Hematopoietic multipotent progenitor cell treated with erythropoietin and hydrocortisone succinate and interleukin-3 and kit ligand, for 8 days (in vitro differentiated cells): ENCODE data around the gene FMN2.
"Not testable (repeated sequence)": the region's sequence is repeated elsewhere in the genome, so short reads cannot be mapped to it uniquely, and the experiment has no call there.

ENCODE experiments used
- DNase-seq: peaks from one replicate; pipeline ENCODE4 v3.0.0-alpha.2; 2015

Gene FMN2

DNA sequence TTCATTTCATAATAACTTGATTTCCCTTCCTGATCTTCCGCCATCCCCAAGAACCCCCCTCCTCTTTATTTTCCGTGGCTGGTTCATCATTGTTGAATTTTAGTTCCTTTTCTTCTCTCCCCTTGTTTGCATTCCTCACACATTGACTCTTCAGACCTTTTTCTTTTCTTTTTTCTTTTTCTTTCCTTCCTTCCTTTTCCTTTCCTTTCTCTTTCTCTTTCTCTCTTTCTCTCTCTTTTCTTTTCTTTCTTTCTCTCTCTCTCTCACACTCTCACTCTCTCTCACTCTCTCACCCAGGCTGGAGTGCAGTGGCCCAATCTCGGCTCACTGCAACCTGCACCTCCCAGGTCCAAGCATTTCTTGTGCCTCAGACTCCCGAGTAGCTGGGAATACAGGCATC lies 231.3 kb downstream of the FMN2 start:
- no peak for DNase-seq

DNA sequence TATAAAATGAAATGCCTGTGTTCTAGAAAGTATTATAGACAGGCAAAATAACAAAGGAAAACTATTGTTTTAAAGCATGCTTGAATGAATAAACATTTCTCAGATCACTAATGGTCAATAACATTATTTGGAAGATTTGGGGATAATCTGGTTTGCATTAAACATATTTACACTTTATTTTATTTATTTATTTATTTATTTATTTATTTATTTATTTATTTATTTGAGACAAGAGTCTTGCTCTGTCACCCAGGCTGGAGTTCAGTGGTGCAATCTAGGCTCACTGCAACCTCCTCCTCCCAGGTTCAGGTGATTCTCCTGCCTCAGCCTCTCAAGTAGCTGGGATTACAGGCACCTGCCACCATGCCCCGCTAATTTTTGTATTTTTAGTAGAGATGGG lies 236.7 kb downstream of the FMN2 start:
- DNase-seq, result not testable (repeated sequence)

DNA sequence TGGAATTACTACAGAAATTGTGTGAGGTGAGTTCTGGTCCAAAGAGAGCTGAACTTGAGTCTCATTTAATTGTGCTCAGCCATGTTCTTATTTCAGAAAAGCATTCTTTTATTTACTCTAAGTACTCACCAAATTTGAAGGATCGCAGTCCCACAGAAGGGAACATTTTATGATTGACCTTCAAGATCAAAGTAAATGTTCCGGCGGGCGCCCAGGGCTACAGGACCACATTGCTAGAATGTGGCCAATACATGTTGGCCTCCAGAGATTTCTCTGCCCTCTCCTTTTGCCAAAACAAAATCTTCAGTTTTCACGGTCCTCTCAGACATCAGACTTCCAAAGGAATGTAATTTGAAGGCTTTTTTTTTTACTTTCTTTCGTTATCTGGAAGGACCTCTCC lies 237.8 kb downstream of the FMN2 start:
- DNase-seq, result no peak

DNA sequence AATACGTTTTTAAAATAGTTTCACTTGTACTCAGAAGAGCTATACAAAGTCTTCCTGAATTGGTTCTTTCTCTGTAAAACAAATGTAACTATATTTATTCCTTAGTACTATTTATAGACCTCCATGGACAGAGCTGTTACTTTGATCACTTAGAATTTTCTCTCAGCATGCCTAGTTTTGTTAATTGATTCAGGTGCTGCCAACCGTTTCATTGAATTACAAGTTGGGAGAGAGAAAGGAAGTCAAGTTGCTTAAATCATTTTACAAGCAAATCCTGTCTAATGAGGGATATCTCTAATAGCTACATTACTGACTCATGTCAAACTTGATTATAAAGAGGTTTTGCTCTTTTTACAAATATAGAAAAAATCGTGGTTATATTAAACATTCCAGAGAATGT lies 241.0 kb downstream of the FMN2 start:
- DNase-seq, result no peak

DNA sequence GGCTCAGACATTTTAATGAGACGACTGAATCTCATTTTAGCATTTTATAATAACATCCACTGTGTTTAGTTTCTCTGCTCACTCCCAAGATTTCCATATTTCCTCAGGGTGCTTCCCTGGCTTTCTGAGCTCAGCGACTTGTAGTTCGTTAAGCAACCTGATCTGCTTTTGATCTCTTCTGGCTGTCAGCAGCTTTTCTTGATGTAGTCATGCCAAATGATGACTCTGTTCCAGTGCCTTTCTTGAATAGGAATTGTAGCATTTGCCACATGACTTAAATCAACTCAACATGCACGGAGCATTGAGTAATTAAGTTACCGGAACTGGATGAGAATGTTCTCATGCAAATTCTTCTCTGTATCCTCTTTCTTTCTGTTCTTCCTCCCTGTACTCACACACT lies 246.1 kb downstream of the FMN2 start:
- DNase-seq, result no peak

DNA sequence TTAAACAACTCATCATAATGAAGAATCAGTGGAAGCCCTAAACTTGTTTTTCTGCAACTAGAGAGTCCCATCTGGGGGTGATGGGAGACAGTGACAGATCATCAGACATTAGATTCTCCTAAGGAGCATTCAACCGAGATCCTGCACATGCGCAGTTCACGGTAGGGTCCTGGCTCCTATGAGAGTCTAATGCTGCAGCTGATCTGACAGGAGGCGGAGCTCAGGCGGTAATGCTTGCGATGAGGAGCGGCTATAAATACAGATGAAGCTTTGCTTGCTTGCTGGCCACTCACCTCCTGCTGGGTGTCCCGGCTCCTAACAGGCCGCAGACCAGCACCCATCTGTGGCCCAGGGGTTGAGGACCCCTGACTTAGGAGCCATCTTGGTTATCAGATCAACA lies 247.2 kb downstream of the FMN2 start:
- no peak for DNase-seq

DNA sequence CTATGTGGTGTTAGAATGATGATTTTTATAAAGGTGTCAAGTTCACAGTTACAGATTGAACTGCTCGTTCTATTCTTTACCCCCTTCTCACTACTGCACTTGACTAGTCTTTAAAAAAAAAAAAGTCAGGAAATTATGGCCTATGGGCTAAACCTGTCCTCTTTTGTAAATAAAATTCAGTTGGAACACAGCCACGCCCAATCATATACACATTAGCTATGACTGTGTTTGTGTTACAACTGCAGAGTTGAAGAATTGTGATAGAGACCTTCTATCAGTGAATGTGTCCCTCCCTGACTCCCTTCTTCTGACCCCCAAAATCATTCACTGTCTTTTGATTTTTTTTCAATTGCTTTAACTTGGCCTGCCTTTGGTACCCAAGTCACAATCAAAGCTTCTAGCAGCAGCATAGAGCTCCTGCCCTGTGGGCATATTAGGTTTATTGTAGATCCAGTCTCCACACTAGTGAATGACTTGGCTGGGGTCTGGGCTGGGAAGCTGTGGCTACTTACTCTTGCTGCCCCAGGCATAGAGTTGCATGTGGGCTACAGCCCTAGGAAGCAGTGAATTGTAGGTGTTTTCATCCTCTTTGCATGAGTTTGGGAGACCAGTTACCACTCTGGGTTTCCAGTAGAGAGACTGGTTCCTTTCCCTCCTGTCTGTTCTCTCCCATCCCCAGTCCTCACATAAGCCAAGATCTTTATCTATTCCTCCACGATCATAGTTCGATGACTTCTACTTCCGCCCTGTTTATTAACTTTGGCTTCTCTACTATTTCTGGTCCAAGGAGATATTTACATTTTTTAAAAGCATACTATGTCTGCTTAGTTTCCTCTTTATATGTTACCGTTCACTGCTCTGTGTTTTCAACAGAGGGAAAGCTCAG lies 249.9 kb downstream of the FMN2 start:
- no peak for DNase-seq

DNA sequence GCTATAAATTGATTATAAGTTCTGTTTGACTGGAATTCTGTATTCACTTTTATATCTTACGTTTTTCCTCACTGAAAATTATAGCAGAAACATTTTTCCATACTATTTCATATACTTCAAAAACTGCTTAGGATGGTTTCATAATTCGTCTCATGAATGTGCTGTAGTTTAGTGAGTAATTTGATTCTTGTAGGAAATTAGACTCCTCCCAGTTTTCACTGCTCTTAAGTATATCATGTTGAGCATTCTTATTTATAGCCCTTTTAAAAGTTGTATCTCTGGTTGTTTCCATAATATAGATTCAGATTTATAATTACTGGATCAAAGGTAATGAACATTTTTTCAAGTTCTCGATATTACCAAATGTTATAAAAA lies 250.6 kb downstream of the FMN2 start:
- DNase-seq, result no peak

DNA sequence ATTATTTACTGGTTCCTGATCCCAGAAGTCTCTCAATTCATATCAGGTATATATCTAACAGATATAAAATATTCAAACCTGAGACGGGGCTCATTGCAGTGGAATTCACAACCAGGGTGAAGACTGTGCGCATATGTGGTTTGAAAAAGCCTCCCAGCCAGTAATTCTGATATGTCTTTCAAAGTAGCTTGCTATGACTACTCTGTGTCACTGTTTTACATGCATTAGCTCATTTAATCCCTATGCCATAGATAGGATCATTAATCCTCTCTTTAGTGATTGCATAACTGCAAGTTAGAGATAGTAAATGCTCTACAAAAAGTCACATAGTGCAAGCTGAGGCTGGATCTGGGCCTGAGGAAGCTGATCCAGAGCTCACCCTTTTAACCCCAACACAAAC lies 251.4 kb downstream of the FMN2 start:
- no peak for DNase-seq

DNA sequence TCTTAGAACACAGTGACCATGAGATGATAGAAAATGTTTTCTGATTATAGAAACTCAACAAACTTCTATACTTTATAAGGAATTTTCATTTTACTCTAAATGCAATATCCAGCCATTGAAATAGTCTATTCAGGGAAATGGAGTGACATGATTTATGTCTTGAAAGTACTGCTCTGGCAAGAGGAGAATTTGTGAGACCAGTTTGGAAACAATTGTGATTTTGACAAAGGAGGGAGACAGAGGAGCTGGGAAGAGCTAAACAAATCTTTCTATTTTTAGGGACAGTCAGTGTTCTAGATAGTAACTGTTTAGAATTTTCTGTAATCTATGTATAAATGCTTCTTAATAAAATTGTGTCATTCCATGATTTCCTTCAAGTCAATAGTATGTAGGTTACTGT lies 252.3 kb downstream of the FMN2 start:
- no peak for DNase-seq

DNA sequence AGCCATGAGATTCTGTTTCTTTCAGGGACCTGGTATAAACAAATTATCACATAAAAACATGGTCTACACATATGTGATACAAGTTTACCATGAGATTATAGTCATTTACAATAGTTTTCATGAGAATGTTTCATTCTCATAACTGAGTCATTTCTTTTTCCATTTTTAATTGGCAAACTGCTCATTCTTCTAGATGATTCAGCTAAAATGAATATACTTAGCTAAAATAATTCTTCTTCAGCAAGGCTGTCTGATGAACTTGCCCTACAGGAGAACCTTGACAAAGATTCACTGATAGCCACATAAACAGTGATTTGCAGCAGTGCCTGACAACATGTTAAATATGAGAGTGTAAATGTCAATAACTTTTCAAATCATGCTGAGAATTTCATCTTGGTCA lies 253.2 kb downstream of the FMN2 start:
- no peak for DNase-seq

DNA sequence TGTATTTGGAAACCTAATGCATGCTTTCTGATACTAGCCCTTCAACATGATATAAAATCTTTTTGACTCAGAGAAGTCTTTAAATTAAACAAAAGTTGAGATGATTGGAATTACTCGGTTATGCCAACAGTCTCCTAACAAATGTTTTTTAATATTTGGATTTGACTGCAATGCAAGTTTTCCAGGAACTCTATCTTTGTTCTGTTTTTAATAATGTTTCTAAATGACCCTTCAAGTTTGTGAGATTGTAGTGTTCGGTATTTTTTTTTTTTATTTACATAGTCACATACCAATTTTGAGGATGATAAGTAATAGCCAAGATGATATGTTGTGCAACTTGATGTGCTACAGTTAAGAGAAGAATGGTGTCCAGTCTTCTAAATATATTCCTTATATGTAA lies 258.0 kb downstream of the FMN2 start:
- DNase-seq, result no peak

DNA sequence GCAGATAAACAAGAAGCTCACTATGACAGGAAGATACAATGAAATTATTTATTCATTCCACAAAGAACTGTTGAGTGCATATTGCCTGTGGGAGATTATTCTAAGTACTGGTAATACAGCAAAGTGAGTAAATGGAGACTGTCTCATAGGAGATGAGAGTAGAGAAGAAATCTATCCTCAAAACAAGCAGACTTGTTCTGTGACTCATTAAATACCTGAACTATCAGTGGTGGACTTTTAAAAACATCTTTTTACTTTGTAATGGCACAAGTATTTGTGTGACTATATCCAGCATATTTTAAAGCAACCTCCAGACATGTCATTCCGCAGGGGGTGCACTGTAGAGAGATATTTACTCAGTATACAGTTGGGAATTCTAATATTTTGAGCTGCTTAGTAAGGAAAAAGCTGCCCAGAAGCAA lies 259.2 kb downstream of the FMN2 start:
- DNase-seq, result no peak

DNA sequence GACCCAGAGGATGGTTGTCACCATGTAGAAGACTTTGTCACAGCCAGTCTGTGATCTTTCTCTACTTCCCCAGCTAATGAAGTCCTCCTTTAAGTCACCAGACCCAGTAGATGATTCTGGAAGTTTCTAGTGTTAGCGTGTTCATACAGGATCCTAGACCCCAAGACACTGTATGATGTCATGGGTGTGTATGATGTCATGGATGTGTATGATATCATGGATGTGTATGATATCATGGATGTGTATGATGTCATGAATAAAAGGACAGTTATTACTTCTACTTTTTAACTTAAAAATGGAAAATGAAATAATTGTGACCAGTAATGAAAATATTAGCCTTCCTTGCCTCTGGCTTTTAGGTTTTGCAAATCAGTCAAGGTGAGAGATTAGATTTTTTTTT lies 260.0 kb downstream of the FMN2 start:
- DNase-seq, result no peak

DNA sequence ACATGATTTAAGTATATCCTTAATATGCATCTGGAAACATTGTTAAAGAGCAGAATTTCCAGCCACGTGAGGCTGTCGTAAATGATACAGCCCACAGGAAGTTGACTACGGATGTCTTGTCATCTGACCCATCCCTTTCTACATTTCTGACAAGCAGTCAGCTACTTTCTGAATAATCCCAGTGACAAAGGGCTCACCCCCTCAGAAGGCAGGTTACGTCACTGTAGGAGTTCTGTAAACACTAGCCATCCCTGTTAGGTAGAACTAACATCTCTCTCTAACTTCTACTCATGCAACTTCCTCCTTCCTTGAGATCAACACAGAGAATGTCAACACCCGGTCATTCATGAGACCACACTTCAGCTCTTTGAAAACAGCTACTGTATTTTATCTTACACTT lies 261.1 kb downstream of the FMN2 start:
- DNase-seq, result no peak

DNA sequence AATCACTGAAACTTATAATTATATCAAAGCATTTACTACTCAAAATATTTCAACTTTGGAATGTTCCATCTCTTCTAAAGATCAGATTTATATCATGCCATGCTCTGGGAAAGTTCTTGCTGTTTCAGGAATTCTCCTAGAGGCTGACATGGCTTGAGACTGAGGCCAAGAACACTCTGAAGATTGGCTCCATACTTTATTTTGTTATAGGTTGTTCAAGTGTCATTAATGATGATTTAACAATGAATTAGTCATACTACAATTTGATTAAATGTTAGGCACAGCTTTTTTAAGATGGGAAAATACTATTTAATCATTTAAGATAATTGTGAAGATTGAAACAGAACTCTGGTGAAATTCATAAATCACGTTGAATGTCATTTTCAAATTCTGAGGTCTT lies 264.9 kb downstream of the FMN2 start:
- no peak for DNase-seq

DNA sequence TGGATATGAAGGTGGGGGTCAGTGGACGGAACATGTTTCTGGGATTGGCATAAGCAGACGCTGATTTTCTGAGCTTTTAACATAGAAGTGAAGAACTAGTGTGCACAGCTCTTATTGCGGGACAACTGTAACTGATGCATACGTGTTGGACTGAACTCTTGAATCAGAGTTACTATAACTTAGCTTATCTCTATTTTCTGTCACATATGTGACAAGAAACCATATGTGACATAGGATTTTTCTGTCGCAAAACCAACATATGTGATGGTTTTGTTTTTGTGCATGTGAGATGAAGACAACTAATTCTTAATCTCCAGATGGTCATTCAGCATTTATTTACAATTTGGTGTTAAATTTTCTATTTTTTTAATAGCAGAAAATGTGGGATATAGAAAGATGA lies 270.4 kb downstream of the FMN2 start:
- no peak for DNase-seq

DNA sequence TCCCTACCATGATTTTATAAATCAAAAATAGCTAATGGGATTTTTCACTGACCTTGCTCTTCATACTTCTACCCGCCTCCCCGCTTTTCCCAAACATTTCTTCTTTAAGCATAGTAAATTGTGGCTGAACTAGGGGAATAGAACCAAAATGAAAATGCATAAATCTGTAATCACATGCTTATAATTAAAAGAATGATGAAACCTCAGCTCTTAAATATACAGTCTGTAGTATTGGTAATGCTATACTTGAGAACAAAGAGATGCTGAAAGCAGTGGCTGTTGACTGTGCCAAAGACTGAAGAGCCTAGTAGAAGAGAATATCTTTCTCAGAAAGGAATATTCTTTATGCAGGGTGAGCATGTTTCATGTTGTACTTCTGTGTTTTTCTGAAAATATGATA lies 271.1 kb downstream of the FMN2 start:
- DNase-seq, result no peak

DNA sequence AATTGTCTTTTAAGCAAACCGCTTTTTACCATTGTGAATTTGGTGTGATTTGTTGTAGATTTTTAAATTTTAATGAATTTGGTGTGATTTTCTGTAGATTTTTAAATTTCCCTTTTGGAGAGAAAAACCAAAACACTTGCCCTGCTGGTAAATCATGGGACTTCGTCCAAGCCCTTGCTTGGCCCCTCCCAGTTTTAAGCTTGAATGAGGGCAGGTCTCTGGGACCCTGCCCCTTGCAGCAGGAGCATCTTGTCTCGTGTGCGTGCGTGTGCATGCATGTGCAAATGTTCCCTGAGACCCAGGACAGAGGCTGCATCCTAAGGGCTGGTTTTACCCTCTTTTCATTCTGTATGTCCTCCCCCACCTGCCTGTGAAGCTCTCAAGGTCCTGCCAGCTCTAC lies 271.6 kb downstream of the FMN2 start:
- DNase-seq, result no peak

DNA sequence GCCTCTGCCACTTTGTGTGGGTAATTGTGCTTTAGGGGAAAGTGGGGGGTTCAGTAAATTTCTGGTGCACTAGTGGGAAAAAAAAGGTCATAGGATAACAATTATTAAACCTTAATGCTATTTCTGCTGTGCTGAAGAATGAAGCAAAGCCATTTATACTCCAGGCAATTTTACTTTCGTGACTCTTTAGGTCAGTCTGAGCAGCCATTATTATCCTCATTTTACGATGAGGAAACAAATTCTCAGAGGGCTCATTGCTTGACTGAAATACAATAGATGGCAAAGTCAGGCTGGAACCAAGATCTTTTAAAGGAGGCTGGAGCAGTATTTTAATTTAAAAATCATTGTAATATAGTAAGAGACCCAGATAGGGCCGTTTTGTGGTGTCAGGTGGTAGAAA lies 272.2 kb downstream of the FMN2 start:
- no peak for DNase-seq

DNA sequence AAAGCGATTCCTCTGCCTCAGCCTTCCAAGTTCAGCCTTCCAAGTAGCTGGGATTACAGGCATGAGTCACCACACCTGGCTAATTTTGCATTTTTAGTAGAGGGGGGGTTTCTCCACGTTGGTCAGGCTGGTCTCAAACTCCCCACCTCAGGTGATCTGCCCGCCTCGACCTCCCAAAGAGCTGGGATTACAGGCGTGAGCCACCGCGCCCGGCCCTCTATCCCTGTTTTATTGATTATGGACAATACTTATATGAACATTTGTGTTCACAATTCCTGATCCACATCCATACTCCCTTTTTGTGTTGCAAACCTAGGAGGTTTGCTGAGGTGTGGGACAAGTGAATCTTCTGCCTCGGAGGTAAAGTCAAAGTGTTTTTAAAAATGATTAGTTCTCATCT lies 275.0 kb downstream of the FMN2 start:
- DNase-seq, result no peak

DNA sequence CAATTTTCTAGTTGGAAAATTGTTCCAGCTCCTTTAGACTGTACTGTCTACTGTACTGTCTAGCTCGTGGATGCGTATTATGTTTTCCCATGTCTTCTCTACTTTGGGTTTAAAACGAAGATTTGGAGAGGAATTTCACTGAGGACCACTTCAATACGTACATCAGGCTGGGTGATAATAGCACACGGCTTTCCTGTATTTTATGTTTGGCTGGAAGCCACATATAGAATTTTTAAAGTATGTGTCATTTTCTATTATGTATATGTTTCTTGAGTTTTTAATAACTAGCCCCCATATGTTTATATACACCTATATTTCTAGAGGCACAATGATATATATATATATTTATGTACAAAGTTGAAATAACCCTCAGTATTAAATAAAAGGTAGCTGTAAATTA lies 293.9 kb downstream of the FMN2 start:
- DNase-seq, result no peak

DNA sequence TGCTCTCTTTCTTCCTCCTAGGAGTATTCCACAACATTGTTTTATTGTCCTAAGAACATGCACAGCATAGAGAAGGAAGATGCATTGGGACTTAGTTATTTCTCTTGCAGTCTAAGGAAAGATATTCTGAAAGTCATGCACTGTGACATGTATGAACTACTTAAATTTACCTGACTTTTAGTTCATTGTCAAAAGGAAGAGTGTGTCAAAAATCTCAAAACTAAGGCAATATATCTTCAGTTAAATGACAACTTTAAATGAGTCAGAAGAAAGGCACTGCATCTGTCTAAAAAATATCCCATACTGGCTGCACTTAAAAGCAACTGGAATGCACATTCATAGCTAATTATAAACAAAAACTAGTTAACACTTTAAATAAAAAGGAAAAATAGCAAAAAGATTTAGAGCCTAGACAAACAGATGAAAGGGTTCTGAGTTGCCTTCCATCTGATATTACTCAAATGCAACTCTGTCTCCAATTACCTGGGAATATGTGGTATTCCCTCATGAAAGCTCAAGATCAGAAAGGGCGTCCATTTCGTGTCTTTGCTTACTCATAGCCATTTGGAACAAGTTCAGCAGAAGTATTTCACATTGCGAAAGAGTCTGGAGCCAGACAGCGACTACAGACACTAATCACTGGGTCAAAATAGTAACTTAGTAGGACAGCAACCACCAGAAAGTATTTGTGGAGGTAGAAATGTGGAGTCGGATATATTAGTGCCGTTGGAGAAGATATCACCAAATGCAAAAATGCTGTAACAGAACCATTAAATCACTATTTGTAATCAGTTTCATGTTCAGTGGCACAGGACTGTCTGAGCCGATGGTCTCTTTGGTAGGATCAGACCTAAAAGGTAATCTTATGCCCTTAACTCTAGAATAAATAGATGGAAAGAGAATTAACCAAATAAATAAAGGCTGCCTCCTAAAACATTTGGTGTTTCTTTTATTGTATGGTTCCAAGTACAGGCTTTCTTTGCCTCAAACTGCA lies 294.6 kb downstream of the FMN2 start:
- no peak for DNase-seq

DNA sequence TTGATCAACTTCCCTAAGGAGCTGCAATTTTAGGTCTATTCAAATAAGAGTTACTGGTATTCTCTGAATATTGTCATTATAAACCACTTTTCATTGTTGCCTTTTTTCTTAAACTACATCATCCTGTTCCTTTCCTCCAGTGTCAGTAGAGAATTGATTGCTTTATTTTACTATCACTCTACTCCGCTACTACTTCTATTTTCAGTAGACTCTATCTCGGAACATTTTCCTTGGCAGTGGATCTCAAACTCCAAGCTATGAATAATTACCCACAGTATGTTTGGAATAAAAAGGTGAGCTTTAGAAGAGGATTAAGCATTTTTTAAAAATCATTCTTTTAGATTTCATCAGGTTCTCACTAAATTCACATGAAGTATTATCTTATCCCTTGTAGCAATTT lies 295.4 kb downstream of the FMN2 start:
- no peak for DNase-seq
